HG03342 (cell line): Measurements from ENCODE around the gene GMIP.

Experiments used
- ATAC-seq: cut with Tn5 transposase; IDR thresholded peaks from one replicate; pipeline ENCODE4 v1.9.1; 2021; ENCODE audit warnings: mild to moderate bottlenecking, moderate library complexity; ENCODE audit not compliant: unreplicated experiment

The GMIP gene

GRCh38 chr19:19661141-19661674 is 17.8 kb upstream of the GMIP start:
- no peak for ATAC-seq

GRCh38 chr19:19659646-19660245 is 16.3 kb upstream of the GMIP start:
- ATAC-seq, result no peak

- ATAC-seq, result no peak
Measured at GRCh38 chr19:19657397-19657783, 13.9 kb upstream of the GMIP start.

- no peak for ATAC-seq
Measured at GRCh38 chr19:19656451-19657396, 13.3 kb upstream of the GMIP start.

GRCh38 chr19:19655641-19656343 is 12.3 kb upstream of the GMIP start:
- no peak for ATAC-seq

- ATAC-seq, result no peak
Measured at GRCh38 chr19:19655051-19655594, 11.7 kb upstream of the GMIP start.

GRCh38 chr19:19654441-19654840 is 11.0 kb upstream of the GMIP start:
- no peak for ATAC-seq

GRCh38 chr19:19653597-19654147 is 10.2 kb upstream of the GMIP start:
- ATAC-seq, result no peak

GRCh38 chr19:19652482-19653295 is 9.2 kb upstream of the GMIP start:
- no peak for ATAC-seq

- no peak for ATAC-seq
Measured at GRCh38 chr19:19651076-19651475, 7.6 kb upstream of the GMIP start.

GRCh38 chr19:19650331-19650730 is 6.9 kb upstream of the GMIP start:
- no peak for ATAC-seq

- ATAC-seq, result no peak
Measured at GRCh38 chr19:19649580-19649995, 6.1 kb upstream of the GMIP start.

GRCh38 chr19:19649155-19649554 is 5.7 kb upstream of the GMIP start:
- no peak for ATAC-seq

GRCh38 chr19:19647037-19647835 is 3.8 kb upstream of the GMIP start:
- no peak for ATAC-seq

- ATAC-seq, result no peak
Measured at GRCh38 chr19:19645233-19645870, 1.9 kb upstream of the GMIP start.

GRCh38 chr19:19644054-19644388 is 564 bp upstream of the GMIP start:
- no peak for ATAC-seq

- ATAC-seq, result no peak
Measured at GRCh38 chr19:19642506-19643157, 825 bp downstream of the GMIP start.

GRCh38 chr19:19637523-19638251 is 5.8 kb downstream of the GMIP start:
- no peak for ATAC-seq
